ENCODE data around the gene CDC37L1. TPM values are rescaled to one million over a fixed set of nuclear protein-coding genes. Genes with fewer than 3 reads are reported as not detected.
"Not testable (repeated sequence)": the region's sequence is repeated elsewhere in the genome, so short reads cannot be mapped to it uniquely, and the experiment has no call there.

Gene CDC37L1
- total and polyA plus RNA-seq, 12 donors: 13.4 to 58.4 (median 36.6) TPM

- Histone ChIP-seq H3K36me3 (no peaks in the 10 kb centered on the region), H3K9me3 (no peaks in the 10 kb centered on the region), H3K4me3 (no peak overlapping the region), H3K27me3 (no peaks in the 10 kb centered on the region), H3K27ac (peak overlapping the region in 9 of 10 donors; percentile 13 to 95 (median 61)), H3K4me1 (peaks cover 0 to 34% (median 20%) of the 10 kb centered on the region in 9 donors)
- TF ChIP-seq CTCF (IDR thresholded peaks at IDR 0.05): no peak
- peak in 1 of 2 donors; percentile 16 for DNase-seq
- 53 to 62% methylated on average over 5 of the region's 5 CpGs for WGBS, 2 donors
- intact Hi-C loops (cut with DNase I): loop anchor here in 7 of 10 donors (5.0 to 10.0 kb wide), 6 partner anchors 51 to 359 kb away; partner anchors contain the start of genes CDC37L1 (in 4 of the 7), PLPP6 (in 3 of the 7) and RCL1 (in 2 of the 7)
- ATAC-seq: peak in 2 of 8 donors; percentile 11 to 13
Observed at GRCh38 chr9:4743131-4743875, 63.9 kb downstream of the CDC37L1 start.

GRCh38 chr9:4746278-4747030 is 67.1 kb downstream of the CDC37L1 start:
- intact Hi-C loops (cut with DNase I): loop anchor here in 4 of 10 donors (10.0 kb wide), 3 partner anchors 48 to 362 kb away; partner anchors contain the start of gene RCL1 (in 2 of the 4)
- WGBS, 2 donors: 87 to 89% methylated on average over 2 of the region's 2 CpGs
- TF ChIP-seq CTCF (IDR thresholded peaks at IDR 0.05): no peak

GRCh38 chr9:4748612-4749011 is 69.2 kb downstream of the CDC37L1 start:
- no peaks in the 10 kb centered on the region for H3K36me3 ChIP-seq
- ATAC-seq (peak in 2 of 8 donors; percentile 24 to 37), DNase-seq (no peak)
- WGBS, 2 donors: 72 to 74% methylated on average over 5 of the region's 5 CpGs
- H3K27me3 ChIP-seq: no peaks in the 10 kb centered on the region
- H3K4me3 ChIP-seq: no peak overlapping the region
- no peaks in the 10 kb centered on the region for H3K9me3 ChIP-seq
- no peak overlapping the region for H3K27ac ChIP-seq
- intact Hi-C loops (cut with DNase I): loop anchor here in 4 of 10 donors (10.0 kb wide), 3 partner anchors 46 to 364 kb away; partner anchors contain the start of gene RCL1 (in 2 of the 4)
- H3K4me1 ChIP-seq: peaks cover 0 to 7% (median 0%) of the 10 kb centered on the region in 9 donors
- TF ChIP-seq CTCF (IDR thresholded peaks at IDR 0.05): no peak

More at GRCh38 chr9:4746278-4747030, 67.1 kb downstream of the CDC37L1 start:
- H3K4me1 ChIP-seq: peaks cover 0 to 21% (median 5%) of the 10 kb centered on the region in 9 donors
- H3K27me3 ChIP-seq: no peaks in the 10 kb centered on the region
- ATAC-seq (no peak), DNase-seq (no peak)
- no peaks in the 10 kb centered on the region for H3K36me3 ChIP-seq
- H3K9me3 ChIP-seq: no peaks in the 10 kb centered on the region
- no peak overlapping the region for H3K4me3 ChIP-seq
- H3K27ac ChIP-seq: no peak overlapping the region

GRCh38 chr9:4750023-4750673 is 70.8 kb downstream of the CDC37L1 start:
- no peaks in the 10 kb centered on the region for H3K9me3 ChIP-seq
- TF ChIP-seq CTCF (IDR thresholded peaks at IDR 0.05): peak in 8 of 9 donors; percentile 24 to 73 (median 64)
- DNase-seq (no peak), ATAC-seq (peak in 7 of 8 donors; percentile 41 to 74 (median 62))
- intact Hi-C loops (cut with DNase I): loop anchor here in 2 of 10 donors (10.0 kb wide), 1 partner anchor 675 kb away; no protein-coding TSS in a partner anchor
- no peaks in the 10 kb centered on the region for H3K36me3 ChIP-seq
- 25 to 34% methylated on average over 8 of the region's 8 CpGs for WGBS, 2 donors
- H3K4me3 ChIP-seq: no peak overlapping the region
- peaks cover 0 to 7% (median 2%) of the 10 kb centered on the region in 9 donors for H3K4me1 ChIP-seq
- H3K27me3 ChIP-seq: no peaks in the 10 kb centered on the region
- no peak overlapping the region for H3K27ac ChIP-seq

GRCh38 chr9:4754530-4754929 is 75.2 kb downstream of the CDC37L1 start:
- not testable (repeated sequence) for H3K4me3 ChIP-seq, ATAC-seq, H3K9me3 ChIP-seq, H3K27ac ChIP-seq, H3K36me3 ChIP-seq, DNase-seq, H3K27me3 ChIP-seq
- intact Hi-C loops (cut with DNase I): loop anchor here in 2 of 10 donors (10.0 kb wide), 1 partner anchor 670 kb away; no protein-coding TSS in a partner anchor
- H3K4me1 ChIP-seq: peaks cover 0 to 15% (median 5%) of the 10 kb centered on the region in 9 donors

Measured in heart right ventricle (tissue), 16 donors.